Mesenchymal stem cell (in vitro differentiated cells and primary cell): ENCODE results near the gene DEFB110. TPM values are rescaled to one million over a fixed set of nuclear protein-coding genes. Genes with fewer than 3 reads are reported as not detected.

ENCODE experiments used
- DNase-seq: peaks from one replicate; pipeline ENCODE4 v3.0.0-alpha.2; 2013
- H2AFZ ChIP-seq: one replicate; pipeline ENCODE4 v1.6.1; 2013; ENCODE audit warnings: low read depth, mild to moderate bottlenecking, control low read depth, inconsistent platforms, low read length, moderate library complexity
- H2AK5ac ChIP-seq: 2 replicates; pipeline ENCODE4 v1.6.1; 2013; ENCODE audit warnings: low read length, moderate library complexity, mild to moderate bottlenecking, inconsistent platforms; ENCODE audit not compliant: severe bottlenecking
- H2BK120ac ChIP-seq: one replicate; pipeline ENCODE4 v1.6.1; 2013; ENCODE audit warnings: low read depth, mild to moderate bottlenecking, inconsistent platforms, low read length, moderate library complexity
- H2BK12ac ChIP-seq, 2 experiments: one replicate each; pipeline ENCODE4 v1.6.1; 2013; ENCODE audit warnings: inconsistent platforms in 2 of 2, low read length in 2 of 2, mild to moderate bottlenecking in 2 of 2, moderate library complexity in 2 of 2, control low read depth in 1 of 2
- H2BK15ac ChIP-seq: one replicate; pipeline ENCODE4 v1.6.1; 2013; ENCODE audit warnings: mild to moderate bottlenecking, low read depth, inconsistent platforms; ENCODE audit not compliant: poor library complexity, severe bottlenecking
- H2BK5ac ChIP-seq: 2 replicates; pipeline ENCODE4 v1.6.1; 2013; ENCODE audit warnings: low read depth, mild to moderate bottlenecking, low read length, control low read depth, inconsistent platforms; ENCODE audit not compliant: poor library complexity, severe bottlenecking
- H3K14ac ChIP-seq, 2 experiments: one replicate each; pipeline ENCODE4 v1.6.1; 2013; ENCODE audit warnings: inconsistent platforms in 2 of 2, low read length in 2 of 2, control low read depth in 1 of 2, mild to moderate bottlenecking in 1 of 2, moderate library complexity in 1 of 2
- H3K18ac ChIP-seq, 2 experiments: one replicate each; pipeline ENCODE4 v1.6.1; 2013; ENCODE audit warnings: inconsistent platforms in 2 of 2, low read length in 2 of 2, control low read depth in 1 of 2, low read depth in 1 of 2, mild to moderate bottlenecking in 1 of 2
- H3K23ac ChIP-seq, 2 experiments: one replicate each; pipeline ENCODE4 v1.6.1; 2013; ENCODE audit warnings: inconsistent platforms in 2 of 2, low read length in 2 of 2, mild to moderate bottlenecking in 2 of 2, moderate library complexity in 2 of 2, control low read depth in 1 of 2
- H3K27ac ChIP-seq: 2 replicates; pipeline ENCODE4 v1.5.1; 2013; ENCODE audit warnings: mild to moderate bottlenecking, moderate library complexity, low read length, control low read depth, inconsistent platforms; ENCODE audit not compliant: poor library complexity, severe bottlenecking
- H3K27me3 ChIP-seq, 2 experiments: 2 replicates each; pipeline versions ENCODE4 v1.6.1 to v1.7.0; 2013; ENCODE audit warnings: low read length in 2 of 2, mild to moderate bottlenecking in 2 of 2, moderate library complexity in 2 of 2, control low read depth in 1 of 2, inconsistent platforms in 1 of 2; ENCODE audit not compliant: control insufficient read depth in 1 of 2, insufficient read depth in 1 of 2
- H3K36me3 ChIP-seq, 2 experiments: 2 replicates each; pipeline versions ENCODE4 v1.6.1 to v1.7.0; 2013; ENCODE audit warnings: low read length in 2 of 2, control low read depth in 1 of 2, inconsistent platforms in 1 of 2, low read depth in 1 of 2, mild to moderate bottlenecking in 1 of 2; ENCODE audit not compliant: insufficient read depth in 2 of 2, control insufficient read depth in 1 of 2
- H3K4ac ChIP-seq, 2 experiments: one replicate each; pipeline ENCODE4 v1.6.1; 2013; ENCODE audit warnings: inconsistent platforms in 2 of 2, low read length in 2 of 2, mild to moderate bottlenecking in 2 of 2, moderate library complexity in 2 of 2, control low read depth in 1 of 2, low read depth in 1 of 2
- H3K4me1 ChIP-seq: 2 replicates; pipeline ENCODE4 v1.6.1; 2013; ENCODE audit warnings: low read depth, low read length, control low read depth; ENCODE audit not compliant: control insufficient read depth, insufficient read depth
- H3K4me2 ChIP-seq: 2 replicates; pipeline ENCODE4 v1.6.1; 2013; ENCODE audit warnings: low read length, mild to moderate bottlenecking, inconsistent platforms; ENCODE audit not compliant: poor library complexity, severe bottlenecking
- H3K4me3 ChIP-seq, 2 experiments: 2 replicates each; pipeline versions ENCODE4 v1.5.1 to v1.7.0; 2013; ENCODE audit warnings: low read length in 2 of 2, mild to moderate bottlenecking in 2 of 2, control low read depth in 1 of 2, low read depth in 1 of 2; ENCODE audit not compliant: insufficient read depth in 1 of 2
- H3K79me1 ChIP-seq: replicated peaks from 2 replicates; pipeline ENCODE4 v1.6.1; 2013; ENCODE audit warnings: mild to moderate bottlenecking, control low read depth, low read length, inconsistent platforms; ENCODE audit not compliant: poor library complexity, severe bottlenecking
- H3K9ac ChIP-seq: 2 replicates; pipeline ENCODE4 v1.7.0; 2013; ENCODE audit warnings: mild to moderate bottlenecking, low read length, moderate library complexity
- H3K9me3 ChIP-seq: 2 replicates; pipeline ENCODE4 v1.7.0; 2013; ENCODE audit warnings: mild to moderate bottlenecking, low read length; ENCODE audit not compliant: control insufficient read depth
- H4K8ac ChIP-seq: one replicate; pipeline ENCODE4 v1.6.1; 2013; ENCODE audit warnings: inconsistent platforms, mild to moderate bottlenecking, low read length, moderate library complexity
- H4K91ac ChIP-seq: one replicate; pipeline ENCODE4 v1.6.1; 2013; ENCODE audit warnings: mild to moderate bottlenecking, low read length, inconsistent platforms
- WGBS: methylation state at CpG from one replicate; pipeline ENCODE4 v1.1.7; 2013; ENCODE audit warnings: mixed read lengths; 5-methylcytosine and 5-hydroxymethylcytosine counted together
- polyA plus RNA-seq, 2 experiments: library from polyadenylated mRNA; stranded (reverse); fragments of 200-250 nt; gene quantifications; one replicate each; pipeline ENCODE4 v1.2.3, GENCODE V29; 2013

Gene DEFB110
- not detected for polyA plus RNA-seq (2013, experiment 1 of 2)
- polyA plus RNA-seq (2013, experiment 2 of 2): not detected

DNA sequence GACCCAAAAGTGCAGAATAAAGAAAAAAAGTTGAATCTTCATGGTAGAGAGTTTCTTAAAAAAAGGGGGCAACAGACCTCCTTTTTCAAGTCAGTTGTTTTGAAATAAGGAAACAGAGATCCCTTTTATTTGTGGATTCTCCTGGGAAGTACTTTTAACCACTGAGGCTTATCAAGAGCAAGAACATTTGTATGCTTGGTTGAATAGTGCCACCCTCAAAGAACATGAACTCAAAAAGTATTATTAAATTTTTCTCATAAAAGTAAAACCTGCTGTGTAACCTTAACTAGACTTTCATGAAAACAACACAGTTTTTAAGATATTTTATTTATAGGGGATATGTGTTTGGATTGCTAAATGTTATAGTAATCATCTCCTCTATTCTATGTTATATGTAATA lies at the start of gene DEFB110:
Gene DEFB110 (minus strand): TSS at position 101 of the 400 bp plus-strand sequence. CDS start 59 bp downstream, at position 42.
- H3K14ac ChIP-seq: no peak within 1 kb of the TSS
- no peak within 1 kb of the TSS for H2BK5ac ChIP-seq
- H2BK120ac ChIP-seq: no peak within 1 kb of the TSS
- H4K8ac ChIP-seq: no peak within 1 kb of the TSS
- H4K91ac ChIP-seq: no peak within 1 kb of the TSS
- no peak within 1 kb of the TSS for H2BK12ac ChIP-seq
- no peaks in the 10 kb centered on the region for H3K4me1 ChIP-seq
- no peak within 1 kb of the TSS for H3K18ac ChIP-seq
- no peak within 1 kb of the TSS for H3K4me2 ChIP-seq
- no peak within 1 kb of the TSS for H2AK5ac ChIP-seq
- H3K4me3 ChIP-seq: no peak within 1 kb of the TSS
- no peaks in the 10 kb centered on the region for H3K9me3 ChIP-seq
- no peaks in the 10 kb centered on the region for H3K36me3 ChIP-seq
- H2AFZ ChIP-seq: no peak within 1 kb of the TSS
- H3K4ac ChIP-seq: no peak within 1 kb of the TSS
- H3K79me1 ChIP-seq: no peaks in the 10 kb centered on the region
- no peak for DNase-seq
- no peak within 1 kb of the TSS for H2BK15ac ChIP-seq
- no peak within 1 kb of the TSS for H3K9ac ChIP-seq
- no peaks in the 10 kb centered on the region for H3K27me3 ChIP-seq
- no peak within 1 kb of the TSS for H3K27ac ChIP-seq
- H3K23ac ChIP-seq: no peak within 1 kb of the TSS

DNA sequence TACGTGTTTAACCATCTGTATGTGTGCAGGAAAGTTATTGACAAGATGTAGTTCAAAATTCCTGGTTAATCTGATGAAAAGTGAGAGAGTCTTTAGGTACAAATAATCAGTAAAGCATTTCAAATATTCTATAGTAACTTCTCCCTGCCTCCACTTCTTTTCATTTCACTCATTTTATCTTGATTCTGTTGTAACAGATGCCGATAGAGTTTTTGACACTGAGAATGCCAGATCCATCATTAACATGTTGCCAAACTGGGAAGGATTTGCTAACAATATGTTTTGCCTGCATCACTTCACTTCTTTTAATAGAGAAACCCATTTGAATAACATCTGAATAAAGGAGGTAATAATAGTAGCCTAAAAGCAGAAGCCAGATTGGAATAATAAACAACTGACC lies 48.3 kb upstream of the DEFB110 start:
- Histone ChIP-seq H3K23ac (no peak overlapping the region), H4K8ac (no peak overlapping the region), H2BK12ac (no peak overlapping the region), H2BK120ac (no peak overlapping the region), H3K4ac (no peak overlapping the region), H2AFZ (no peak overlapping the region), H3K14ac (no peak overlapping the region), H3K36me3 (no peaks in the 10 kb centered on the region), H2AK5ac (no peak overlapping the region), H3K4me1 (no peaks in the 10 kb centered on the region), H3K18ac (no peak overlapping the region), H3K27ac (no peak overlapping the region), H2BK15ac (no peak overlapping the region), H3K27me3 (no peaks in the 10 kb centered on the region), H3K4me2 (no peak overlapping the region), H4K91ac (no peak overlapping the region), H2BK5ac (no peak overlapping the region), H3K4me3 (no peak overlapping the region), H3K9me3 (no peaks in the 10 kb centered on the region), H3K79me1 (no peaks in the 10 kb centered on the region), H3K9ac (no peak overlapping the region)
- 100% methylated on average over 1 of the region's 2 CpGs for WGBS
- DNase-seq: no peak

DNA sequence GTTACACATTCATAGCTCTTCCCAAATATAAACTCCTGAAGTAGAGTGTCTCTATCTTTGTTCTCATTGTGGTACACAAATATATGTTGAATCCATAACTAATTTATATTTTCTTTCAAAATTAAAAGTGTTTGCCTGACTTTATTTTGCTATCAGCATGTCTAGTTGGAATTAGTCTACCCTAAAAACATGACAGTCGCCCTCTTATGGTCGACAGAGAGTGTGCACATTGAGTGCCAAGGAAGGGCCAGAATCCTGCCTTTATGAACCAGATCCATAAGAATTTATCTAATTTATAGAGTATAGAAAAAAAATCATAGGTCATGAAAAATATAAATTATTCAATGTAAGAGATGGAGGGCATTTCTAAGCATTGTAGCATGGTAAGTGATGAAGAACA lies 40.3 kb upstream of the DEFB110 start:
- Histone ChIP-seq H3K79me1 (no peaks in the 10 kb centered on the region), H3K4me3 (no peak overlapping the region), H3K27ac (no peak overlapping the region), H2AFZ (no peak overlapping the region), H3K9ac (no peak overlapping the region), H4K91ac (no peak overlapping the region), H3K4ac (no peak overlapping the region), H2AK5ac (no peak overlapping the region), H2BK12ac (no peak overlapping the region), H3K36me3 (no peaks in the 10 kb centered on the region), H2BK120ac (no peak overlapping the region), H2BK15ac (no peak overlapping the region), H2BK5ac (no peak overlapping the region), H3K9me3 (no peaks in the 10 kb centered on the region), H3K4me2 (no peak overlapping the region), H3K4me1 (no peaks in the 10 kb centered on the region), H3K18ac (no peak overlapping the region), H3K27me3 (no peaks in the 10 kb centered on the region), H4K8ac (no peak overlapping the region), H3K23ac (no peak overlapping the region), H3K14ac (no peak overlapping the region)
- no peak for DNase-seq
- 0% methylated on average over 2 of the region's 2 CpGs for WGBS

DNA sequence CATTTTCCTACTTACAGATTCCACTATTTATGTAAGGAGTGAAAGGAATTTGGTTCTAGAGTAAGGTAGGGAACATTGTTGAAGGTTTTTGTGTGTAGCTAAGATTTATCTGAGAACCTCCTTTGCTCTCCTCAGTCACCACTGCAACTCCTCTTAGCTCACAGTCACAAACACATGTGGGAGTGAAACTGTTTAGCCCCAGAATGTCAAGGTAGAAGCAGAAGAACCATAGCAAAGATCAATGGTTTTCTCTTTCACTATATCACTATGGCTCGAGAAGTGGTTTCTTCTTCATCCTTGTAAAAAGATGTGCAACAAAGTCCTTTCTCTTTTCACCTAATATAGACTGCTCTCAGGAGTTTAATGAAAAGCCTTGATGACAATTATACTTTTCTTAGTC lies 34.4 kb upstream of the DEFB110 start:
- Histone ChIP-seq H3K23ac (no peak overlapping the region), H3K4ac (no peak overlapping the region), H3K9me3 (no peaks in the 10 kb centered on the region), H2AFZ (no peak overlapping the region), H3K27ac (no peak overlapping the region), H4K8ac (no peak overlapping the region), H2BK12ac (no peak overlapping the region), H2BK15ac (no peak overlapping the region), H3K4me1 (no peaks in the 10 kb centered on the region), H3K36me3 (no peaks in the 10 kb centered on the region), H2BK120ac (no peak overlapping the region), H3K4me2 (no peak overlapping the region), H3K79me1 (no peaks in the 10 kb centered on the region), H3K27me3 (no peaks in the 10 kb centered on the region), H3K18ac (no peak overlapping the region), H4K91ac (no peak overlapping the region), H3K9ac (no peak overlapping the region), H3K14ac (no peak overlapping the region), H2BK5ac (no peak overlapping the region), H3K4me3 (no peak overlapping the region), H2AK5ac (no peak overlapping the region)
- no peak for DNase-seq
- WGBS: 80% methylated on average over 1 of the region's 1 CpG
